Activated naive CD8-positive, alpha-beta T cell treated with anti-CD3 and anti-CD28 coated beads for 36 hours (primary cell): ENCODE measurements around the gene PRAMEF17. TPM values are rescaled to one million over a fixed set of nuclear protein-coding genes. Genes with fewer than 3 reads are reported as not detected.
"Not testable (repeated sequence)": the region's sequence is repeated elsewhere in the genome, so short reads cannot be mapped to it uniquely, and the experiment has no call there.

Experiments
- DNase-seq: peaks from one replicate; pipeline ENCODE4 v3.0.0; 2021
- H3K27ac Mint-ChIP-seq: one replicate; pipeline ENCODE4 v1.8.0; 2022; ENCODE audit warnings: mild to moderate bottlenecking, moderate library complexity, mixed read lengths
- H3K27me3 Mint-ChIP-seq: one replicate; pipeline ENCODE4 v1.8.0; 2022; ENCODE audit warnings: mild to moderate bottlenecking, mixed read lengths
- H3K36me3 Mint-ChIP-seq: one replicate; pipeline ENCODE4 v1.8.0; 2021; ENCODE audit warnings: mild to moderate bottlenecking, mixed read lengths
- H3K4me1 Mint-ChIP-seq: one replicate; pipeline ENCODE4 v1.8.0; 2021; ENCODE audit warnings: mixed read lengths
- H3K4me3 Mint-ChIP-seq: one replicate; pipeline ENCODE4 v1.8.0; 2022; ENCODE audit warnings: mild to moderate bottlenecking, moderate library complexity, mixed read lengths
- H3K9me3 Mint-ChIP-seq: one replicate; pipeline ENCODE4 v1.8.0; 2022; ENCODE audit warnings: mixed read lengths
- total RNA-seq, 2 experiments: library from RNA; stranded (reverse); gene quantifications; one replicate each; pipeline ENCODE4 v1.2.3, GENCODE V29; 2021

Gene PRAMEF17
- total RNA-seq, 2 experiments from 2014 or later, result not detected

- H3K4me3 Mint-ChIP-seq, H3K9me3 Mint-ChIP-seq, H3K36me3 Mint-ChIP-seq, H3K4me1 Mint-ChIP-seq, DNase-seq, H3K27ac Mint-ChIP-seq: not testable (repeated sequence)
- H3K27me3 Mint-ChIP-seq, result peaks cover 18% of the 10 kb centered on the region
Observed at GRCh38 chr1:13410150-13410549, 20.7 kb downstream of the PRAMEF17 start, which contains the start of gene PRAMEF20. TSS of gene PRAMEF20 (plus strand) at chr1:13410450. CDS start at chr1:13416355, 5,905 bp downstream.

GRCh38 chr1:13430495-13430894 lies 41.1 kb downstream of the PRAMEF17 start:
- Mint-ChIP-seq H3K27ac (no peak overlapping the region), H3K9me3 (no peaks in the 10 kb centered on the region), H3K27me3 (no peaks in the 10 kb centered on the region), H3K4me3 (no peak overlapping the region), H3K4me1 (no peaks in the 10 kb centered on the region), H3K36me3 (no peaks in the 10 kb centered on the region)
- DNase-seq, result no peak

- H3K9me3 Mint-ChIP-seq, result no peaks in the 10 kb centered on the region
- no peaks in the 10 kb centered on the region for H3K36me3 Mint-ChIP-seq
- H3K27ac Mint-ChIP-seq, result no peak overlapping the region
- no peak overlapping the region for H3K4me3 Mint-ChIP-seq
- H3K4me1 Mint-ChIP-seq, result no peaks in the 10 kb centered on the region
- DNase-seq, result no peak
- H3K27me3 Mint-ChIP-seq, result no peaks in the 10 kb centered on the region
Observed at GRCh38 chr1:13432251-13432650, 42.8 kb downstream of the PRAMEF17 start.

GRCh38 chr1:13433694-13434358 lies 44.4 kb downstream of the PRAMEF17 start:
- H3K9me3 Mint-ChIP-seq, H3K4me3 Mint-ChIP-seq, H3K27me3 Mint-ChIP-seq, H3K4me1 Mint-ChIP-seq, H3K36me3 Mint-ChIP-seq, DNase-seq, H3K27ac Mint-ChIP-seq: not testable (repeated sequence)

- DNase-seq, result no peak
- H3K27me3 Mint-ChIP-seq, result no peaks in the 10 kb centered on the region
- H3K4me1 Mint-ChIP-seq, result no peaks in the 10 kb centered on the region
- no peak overlapping the region for H3K4me3 Mint-ChIP-seq
- H3K36me3 Mint-ChIP-seq, result no peaks in the 10 kb centered on the region
- no peaks in the 10 kb centered on the region for H3K9me3 Mint-ChIP-seq
- no peak overlapping the region for H3K27ac Mint-ChIP-seq
Observed at GRCh38 chr1:13435458-13435857, 46.0 kb downstream of the PRAMEF17 start.

- H3K36me3 Mint-ChIP-seq, DNase-seq: not testable (repeated sequence)
Observed at GRCh38 chr1:13439104-13439783, 49.8 kb downstream of the PRAMEF17 start.

More at GRCh38 chr1:13439104-13439783, 49.8 kb downstream of the PRAMEF17 start:
- H3K27ac Mint-ChIP-seq, H3K27me3 Mint-ChIP-seq, H3K4me1 Mint-ChIP-seq, H3K9me3 Mint-ChIP-seq, H3K4me3 Mint-ChIP-seq: not testable (repeated sequence)

Other genes with a start within 250 kb of the PRAMEF17 start
- not detected for gene PRAMEF26, start 233.6 kb upstream of the PRAMEF17 start, total RNA-seq
- gene HNRNPCL4, start 224.0 kb upstream of the PRAMEF17 start, total RNA-seq, result not detected
- gene PRAMEF9, start 217.8 kb upstream of the PRAMEF17 start, total RNA-seq, result not detected
- gene PRAMEF13, start 188.2 kb upstream of the PRAMEF17 start, total RNA-seq, result not detected
- gene PRAMEF18, start 163.5 kb upstream of the PRAMEF17 start, total RNA-seq, result not detected
- not detected for gene PRAMEF5, start 135.4 kb upstream of the PRAMEF17 start, total RNA-seq
- not detected for gene PRAMEF8, start 104.5 kb upstream of the PRAMEF17 start, total RNA-seq
- not detected for gene PRAMEF33, start 86.1 kb upstream of the PRAMEF17 start, total RNA-seq
- not detected for gene PRAMEF15, start 74.1 kb upstream of the PRAMEF17 start, total RNA-seq
- not detected for gene PRAMEF14, start 42.5 kb upstream of the PRAMEF17 start, total RNA-seq
- gene PRAMEF19, start 17.7 kb upstream of the PRAMEF17 start, total RNA-seq, result not detected
- not detected for gene PRAMEF20, start 20.8 kb downstream of the PRAMEF17 start, total RNA-seq
- not detected for gene LRRC38, start 124.4 kb downstream of the PRAMEF17 start, total RNA-seq
- not detected for gene PDPN, start 194.2 kb downstream of the PRAMEF17 start, total RNA-seq